Cortex of kidney (tissue), 1 donor: ENCODE results near the gene LY6G5B.
A peak's percentile ranks its signal among the peaks of the same experiment; 100 is the strongest.

Experiments
- DNase-seq: peaks from one replicate; lab custom pipeline; 2025; lab: John Stamatoyannopoulos, UW

Gene LY6G5B

GRCh38 chr6:31669676-31670075 is at the start of gene LY6G5B:
LY6G5B (plus strand) TSS chr6:31669976; CDS start chr6:31670951, 975 bp downstream.
- DNase-seq: no peak

- DNase-seq: peak; percentile 35
Measured at GRCh38 chr6:31620586-31621319, 49.0 kb upstream of the LY6G5B start, which contains the start of gene PRRC2A. PRRC2A (plus strand) TSS chr6:31620715; CDS start chr6:31622790, 2,075 bp downstream.

- DNase-seq: no peak
Measured at GRCh38 chr6:31621320-31621939, 48.3 kb upstream of the LY6G5B start.

GRCh38 chr6:31621991-31622390 is 47.8 kb upstream of the LY6G5B start:
- DNase-seq: no peak

GRCh38 chr6:31622684-31623091 is 47.1 kb upstream of the LY6G5B start:
- no peak for DNase-seq

GRCh38 chr6:31624070-31624469 is 45.7 kb upstream of the LY6G5B start:
- DNase-seq: no peak

- no peak for DNase-seq
Measured at GRCh38 chr6:31626952-31627351, 42.8 kb upstream of the LY6G5B start.

- DNase-seq: no peak
Measured at GRCh38 chr6:31627690-31628287, 42.0 kb upstream of the LY6G5B start.

- DNase-seq: no peak
Measured at GRCh38 chr6:31629014-31629413, 40.8 kb upstream of the LY6G5B start.

GRCh38 chr6:31630177-31630934 is 39.4 kb upstream of the LY6G5B start:
- DNase-seq: no peak

- DNase-seq: no peak
Measured at GRCh38 chr6:31631209-31631608, 38.6 kb upstream of the LY6G5B start.

- DNase-seq: no peak
Measured at GRCh38 chr6:31631681-31632278, 38.0 kb upstream of the LY6G5B start.

- DNase-seq: no peak
Measured at GRCh38 chr6:31632279-31632946, 37.4 kb upstream of the LY6G5B start.

- DNase-seq: no peak
Measured at GRCh38 chr6:31633447-31633846, 36.3 kb upstream of the LY6G5B start.

GRCh38 chr6:31634131-31634530 is 35.6 kb upstream of the LY6G5B start:
- DNase-seq: no peak

- no peak for DNase-seq
Measured at GRCh38 chr6:31634969-31635575, 34.7 kb upstream of the LY6G5B start.

- DNase-seq: no peak
Measured at GRCh38 chr6:31636698-31637596, 32.8 kb upstream of the LY6G5B start.

- no peak for DNase-seq
Measured at GRCh38 chr6:31639043-31639442, 30.7 kb upstream of the LY6G5B start.

GRCh38 chr6:31639449-31639861 is 30.3 kb upstream of the LY6G5B start:
- DNase-seq: no peak

- no peak for DNase-seq
Measured at GRCh38 chr6:31640612-31641011, 29.2 kb upstream of the LY6G5B start.
